Cardiac fibroblast (primary cell): Measurements from ENCODE around the gene IFI35.
"Not testable (repeated sequence)": the region's sequence is repeated elsewhere in the genome, so short reads cannot be mapped to it uniquely, and the experiment has no call there.

Source experiments
- DNase-seq, 2 donors: peaks; one replicate each; pipeline versions ENCODE4 v3.0.0 to v3.0.0-alpha.2; 2010; ENCODE audit warnings: low read depth in 2 of 2
- H3K4me3 ChIP-seq, 2 donors: replicated peaks in 1 of 2; 1 replicate in 1 of 2; 2 replicates in 1 of 2; pipeline ENCODE4 v1.5.1; 2011; ENCODE audit warnings: low read depth in 2 of 2, low read length in 2 of 2, mild to moderate bottlenecking in 2 of 2, moderate library complexity in 1 of 2
- CTCF ChIP-seq: IDR thresholded peaks from one replicate; pipeline ENCODE4 v1.5.1; 2011; ENCODE audit warnings: low read depth, mild to moderate bottlenecking, low read length, inconsistent platforms

The IFI35 gene

GRCh38 chr17:43042025-43042628 lies 35.5 kb downstream of the IFI35 start:
- DNase-seq: no peak
- TF ChIP-seq CTCF: no peak

GRCh38 chr17:43043307-43043706 lies 36.7 kb downstream of the IFI35 start:
- DNase-seq: no peak
- H3K4me3 ChIP-seq: no peak overlapping the region
- TF ChIP-seq CTCF: no peak

More at GRCh38 chr17:43042025-43042628, 35.5 kb downstream of the IFI35 start:
- H3K4me3 ChIP-seq: no peak overlapping the region

- no peak for DNase-seq
- no peak for TF ChIP-seq CTCF
Observed at GRCh38 chr17:43044024-43044423, 37.4 kb downstream of the IFI35 start.

GRCh38 chr17:43051969-43052368 lies 45.4 kb downstream of the IFI35 start:
- DNase-seq: no peak
- TF ChIP-seq CTCF: no peak
- no peak overlapping the region for H3K4me3 ChIP-seq

More at GRCh38 chr17:43044024-43044423, 37.4 kb downstream of the IFI35 start:
- no peak overlapping the region for H3K4me3 ChIP-seq

- H3K4me3 ChIP-seq, DNase-seq: not testable (repeated sequence)
Observed at GRCh38 chr17:43053008-43053407, 46.4 kb downstream of the IFI35 start.

- TF ChIP-seq CTCF: no peak
- H3K4me3 ChIP-seq: no peak overlapping the region
- DNase-seq: no peak
Observed at GRCh38 chr17:43056051-43056450, 49.5 kb downstream of the IFI35 start.

GRCh38 chr17:43062984-43063638 lies 56.5 kb downstream of the IFI35 start:
- no peak for DNase-seq
- TF ChIP-seq CTCF: no peak
- no peak overlapping the region for H3K4me3 ChIP-seq
